HG03135 (cell line): ENCODE measurements around the gene ZHX3.

ENCODE experiments used
- ATAC-seq: cut with Tn5 transposase; IDR thresholded peaks from one replicate; pipeline ENCODE4 v1.9.1; 2021; ENCODE audit warnings: mild to moderate bottlenecking, moderate library complexity; ENCODE audit not compliant: unreplicated experiment

Gene ZHX3

GRCh38 chr20:41300886-41301285 lies 16.6 kb downstream of the ZHX3 start:
- no peak for ATAC-seq

- ATAC-seq = no peak
Observed at GRCh38 chr20:41300383-41300782, 17.1 kb downstream of the ZHX3 start.

GRCh38 chr20:41299899-41300298 lies 17.6 kb downstream of the ZHX3 start:
- no peak for ATAC-seq

- ATAC-seq = no peak
Observed at GRCh38 chr20:41293269-41294037, 24.1 kb downstream of the ZHX3 start.

GRCh38 chr20:41290804-41291389 lies 26.6 kb downstream of the ZHX3 start:
- no peak for ATAC-seq

GRCh38 chr20:41287327-41287726 lies 30.2 kb downstream of the ZHX3 start:
- no peak for ATAC-seq

GRCh38 chr20:41286240-41286851 lies 31.2 kb downstream of the ZHX3 start:
- ATAC-seq = no peak

GRCh38 chr20:41279546-41280225 lies 37.8 kb downstream of the ZHX3 start:
- ATAC-seq = peak; percentile 66

GRCh38 chr20:41278936-41279335 lies 38.6 kb downstream of the ZHX3 start:
- no peak for ATAC-seq

GRCh38 chr20:41277049-41277448 lies 40.5 kb downstream of the ZHX3 start:
- no peak for ATAC-seq

GRCh38 chr20:41276317-41276751 lies 41.2 kb downstream of the ZHX3 start:
- no peak for ATAC-seq

GRCh38 chr20:41275301-41275731 lies 42.2 kb downstream of the ZHX3 start:
- ATAC-seq = no peak

GRCh38 chr20:41274152-41274551 lies 43.4 kb downstream of the ZHX3 start:
- ATAC-seq = no peak

GRCh38 chr20:41273445-41273844 lies 44.1 kb downstream of the ZHX3 start:
- no peak for ATAC-seq

GRCh38 chr20:41272339-41272738 lies 45.2 kb downstream of the ZHX3 start:
- no peak for ATAC-seq

- ATAC-seq = no peak
Observed at GRCh38 chr20:41268917-41269652, 48.4 kb downstream of the ZHX3 start.

- no peak for ATAC-seq
Observed at GRCh38 chr20:41268402-41268801, 49.1 kb downstream of the ZHX3 start.

GRCh38 chr20:41265938-41266337 lies 51.6 kb downstream of the ZHX3 start:
- ATAC-seq = no peak

GRCh38 chr20:41264819-41265218 lies 52.7 kb downstream of the ZHX3 start:
- no peak for ATAC-seq

GRCh38 chr20:41261790-41262717 lies 55.5 kb downstream of the ZHX3 start:
- ATAC-seq = no peak
